HepG2 (cell line): ENCODE data around the gene GBE1.

Source experiments
- ATF3 ChIP-seq: sonication (generic); formaldehyde crosslinking; IDR thresholded peaks from 2 replicates; pipeline ENCODE4 v1.4.0; 2020; ENCODE audit warnings: missing genetic modification reagents
- CC2D1A ChIP-seq: sonication (generic); formaldehyde crosslinking; IDR thresholded peaks from 2 replicates; pipeline ENCODE4 v1.8.1; 2023; ENCODE audit warnings: mild to moderate bottlenecking, missing genetic modification reagents
- ELF4 ChIP-seq: sonication (generic); formaldehyde crosslinking; IDR thresholded peaks from 2 replicates; pipeline ENCODE4 v1.5.0; 2020; ENCODE audit warnings: missing genetic modification reagents, mild to moderate bottlenecking, moderate library complexity, borderline replicate concordance
- GFI1 ChIP-seq: sonication (generic); formaldehyde crosslinking; IDR thresholded peaks from 2 replicates; pipeline ENCODE4 v1.5.0; 2020; ENCODE audit warnings: missing genetic modification reagents, mild to moderate bottlenecking, borderline replicate concordance
- MAX ChIP-seq: IDR thresholded peaks from 2 replicates; pipeline ENCODE4 v1.6.1; 2012; ENCODE audit warnings: inconsistent platforms
- PHB2 ChIP-seq: fragments of 450-650 bp; IDR thresholded peaks from 2 replicates; pipeline ENCODE4 v1.6.1; 2018; ENCODE audit not compliant: partially characterized antibody
- RAD21 ChIP-seq: fragments of 450-650 bp; formaldehyde crosslinking; IDR thresholded peaks from 2 replicates; pipeline ENCODE4 v1.5.0; 2020; ENCODE audit warnings: mild to moderate bottlenecking
- SP1 ChIP-seq, 2 experiments: fragments of 450-650 bp in 1 of 2; sonication (generic) in 1 of 2; formaldehyde crosslinking in 1 of 2; IDR thresholded peaks; 2 replicates each; pipeline versions ENCODE4 v1.4.0 to v1.6.1; 2016 to 2020; ENCODE audit warnings: missing genetic modification reagents in 1 of 2
- ZNF124 ChIP-seq: sonication (generic); formaldehyde crosslinking; IDR thresholded peaks from 2 replicates; pipeline ENCODE4 v1.4.0; 2020; ENCODE audit warnings: missing genetic modification reagents
- TF ChIP-seq, protein P1 (sequence below): sonication (generic); formaldehyde crosslinking; IDR thresholded peaks from 2 replicates; pipeline ENCODE4 v1.5.0; 2020; ENCODE audit warnings: missing genetic modification reagents

DNA sequence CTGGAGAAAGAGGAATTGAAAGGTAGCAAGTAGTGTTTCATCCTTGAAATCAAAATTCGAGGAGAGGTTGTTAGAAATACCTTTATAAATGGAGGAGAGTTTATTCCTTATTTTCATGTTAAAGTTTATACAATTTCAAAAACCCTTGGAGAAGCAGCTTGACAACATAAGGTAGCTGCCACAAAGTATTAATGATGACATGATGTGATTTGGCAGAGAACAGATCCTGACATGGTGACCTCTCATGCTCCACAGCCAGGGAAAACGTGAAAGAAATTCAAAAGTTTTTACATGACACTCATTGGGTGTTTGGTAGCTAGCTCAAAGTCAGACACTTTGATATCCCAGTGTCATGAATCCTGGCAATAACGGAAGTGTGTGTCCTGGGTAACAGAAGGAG is 320.8 kb downstream of the GBE1 start:
- TF ChIP-seq GFI1 (CRISPR knock-in tag) (no peak), RAD21 (CRISPR knock-in tag) (no peak), ATF3 (CRISPR knock-in tag) (no peak), CC2D1A (no peak), ZNF124 (CRISPR knock-in tag) (no peak), PHB2 (no peak), ELF4 (CRISPR knock-in tag) (no peak), SP1 (IDR thresholded peaks at IDR 0.05) (no peak), SP1 (CRISPR knock-in tag; IDR thresholded peaks at IDR 0.05) (no peak), MAX (no peak)
- TF ChIP-seq, protein P1, sequence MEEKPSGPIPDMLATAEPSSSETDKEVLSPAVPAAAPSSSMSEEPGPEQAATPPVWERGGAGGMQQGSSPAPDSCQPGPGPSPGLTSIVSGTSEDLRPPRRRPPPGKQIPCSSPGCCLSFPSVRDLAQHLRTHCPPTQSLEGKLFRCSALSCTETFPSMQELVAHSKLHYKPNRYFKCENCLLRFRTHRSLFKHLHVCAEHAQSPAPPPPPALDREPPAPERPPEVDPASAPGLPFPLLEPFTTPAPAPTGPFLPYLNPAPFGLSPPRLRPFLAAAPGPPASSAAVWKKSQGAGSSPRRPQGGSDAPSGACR (CRISPR knock-in tag), result no peak
